NCI-H187 (cell line): ENCODE results near the gene SUCO.

Experiments
- DNase-seq, 2 experiments: peaks; one replicate each; lab custom pipeline; 2025; lab: John Stamatoyannopoulos, UW

The SUCO gene

GRCh38 chr1:172517081-172517480 is 15.9 kb upstream of the SUCO start:
- DNase-seq = no peak

DNA sequence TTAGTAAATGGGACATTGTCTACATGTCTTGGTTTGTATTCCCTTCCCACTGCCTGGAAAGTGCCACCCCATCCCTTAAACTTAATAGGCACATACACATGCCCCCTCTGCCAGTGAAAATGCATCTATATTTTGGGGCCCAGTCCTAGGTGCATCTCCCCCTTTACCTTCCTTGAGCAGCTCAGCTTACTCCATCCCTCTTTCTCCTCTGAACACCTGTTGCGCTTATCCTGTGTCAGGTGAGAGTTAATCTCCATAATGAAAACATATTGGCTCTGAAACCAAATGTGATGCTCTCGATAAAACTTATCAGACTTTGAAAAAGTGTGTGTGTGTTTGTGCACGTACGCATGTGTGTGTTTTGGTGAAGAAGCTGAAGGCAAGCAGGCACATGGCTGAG is 15.4 kb upstream of the SUCO start:
- no peak for DNase-seq

DNA sequence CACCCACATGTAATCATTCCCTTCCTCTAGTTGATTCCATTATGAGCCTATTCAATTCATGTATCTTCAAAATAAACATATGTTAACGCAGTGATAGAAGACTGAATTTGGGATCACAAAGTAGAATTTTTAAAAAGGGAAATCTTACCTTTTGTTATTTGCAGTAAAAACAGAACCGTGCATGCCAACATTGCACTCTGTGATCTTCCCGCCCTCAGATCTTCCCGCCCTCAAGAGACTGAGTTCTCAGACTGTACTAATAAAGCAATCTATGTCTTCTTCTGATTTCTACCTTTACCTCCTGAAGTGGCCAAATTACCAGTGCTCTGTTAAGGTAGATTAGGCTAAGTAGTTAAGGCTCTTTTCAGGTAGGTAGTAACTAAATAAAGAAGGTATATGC is 3.6 kb upstream of the SUCO start:
- DNase-seq = no peak

GRCh38 chr1:172530000-172530399 is 3.0 kb upstream of the SUCO start:
- DNase-seq = no peak

DNA sequence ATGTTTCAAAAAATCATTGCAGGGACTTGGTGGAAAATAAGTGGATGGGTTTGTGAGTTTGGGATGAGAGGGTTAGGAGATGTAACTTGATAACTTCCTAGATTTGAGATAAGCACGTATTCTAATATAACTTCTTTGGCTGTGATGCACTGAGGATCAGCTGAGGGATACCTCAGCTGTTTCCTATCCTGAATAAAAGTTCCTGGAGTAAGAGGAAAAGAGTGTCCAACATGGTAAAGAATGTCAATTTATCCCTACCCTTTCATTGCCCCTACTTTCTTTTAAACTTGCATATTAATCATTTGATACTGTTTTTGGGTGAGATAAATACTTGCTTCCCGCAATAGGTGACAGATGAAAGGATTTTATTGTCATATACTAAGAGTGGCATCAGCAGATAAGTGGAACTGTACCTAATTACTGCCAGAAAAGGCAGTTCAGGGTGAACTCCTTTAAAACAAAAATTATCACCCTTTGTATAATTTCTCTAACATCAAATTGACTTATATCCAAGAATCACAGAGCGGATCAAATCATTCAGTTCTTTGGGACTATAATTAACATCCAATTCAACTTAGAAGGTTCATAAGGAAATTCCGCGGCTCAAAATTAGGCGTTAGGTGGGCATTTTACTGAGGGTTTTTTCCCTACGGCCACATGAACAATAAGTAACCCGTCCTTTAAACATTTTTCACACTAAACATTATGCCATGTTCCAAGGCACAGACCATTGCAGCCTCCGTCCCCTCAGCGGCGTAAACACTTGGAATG is 1.4 kb upstream of the SUCO start:
- DNase-seq = no peak

DNA sequence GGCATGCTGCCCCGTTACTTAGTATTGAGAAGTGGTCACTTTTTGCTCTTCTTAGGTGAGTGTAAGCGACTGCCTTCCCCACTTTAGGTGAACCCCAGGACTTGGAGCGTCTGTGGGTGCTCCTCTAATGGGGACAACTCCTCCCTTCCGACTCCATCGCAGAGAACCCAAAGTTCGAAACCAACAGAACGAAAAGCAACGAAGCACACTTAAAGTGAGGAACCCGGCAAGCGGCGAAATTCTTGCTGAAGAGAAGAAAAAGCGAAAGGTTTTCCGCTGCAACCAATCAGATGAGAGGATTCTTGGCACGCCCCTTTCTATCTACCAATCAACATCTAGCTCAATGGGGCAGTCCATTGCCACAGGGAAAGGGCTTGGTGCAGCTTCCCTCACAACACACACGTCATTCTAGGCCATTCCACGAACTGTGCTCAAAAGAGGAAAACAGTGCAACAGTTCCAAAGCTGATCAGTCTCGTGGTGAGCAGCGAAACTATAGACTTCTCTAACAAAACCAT is 709 bp upstream of the SUCO start:
- DNase-seq = peak; percentile 95 to 100

DNA sequence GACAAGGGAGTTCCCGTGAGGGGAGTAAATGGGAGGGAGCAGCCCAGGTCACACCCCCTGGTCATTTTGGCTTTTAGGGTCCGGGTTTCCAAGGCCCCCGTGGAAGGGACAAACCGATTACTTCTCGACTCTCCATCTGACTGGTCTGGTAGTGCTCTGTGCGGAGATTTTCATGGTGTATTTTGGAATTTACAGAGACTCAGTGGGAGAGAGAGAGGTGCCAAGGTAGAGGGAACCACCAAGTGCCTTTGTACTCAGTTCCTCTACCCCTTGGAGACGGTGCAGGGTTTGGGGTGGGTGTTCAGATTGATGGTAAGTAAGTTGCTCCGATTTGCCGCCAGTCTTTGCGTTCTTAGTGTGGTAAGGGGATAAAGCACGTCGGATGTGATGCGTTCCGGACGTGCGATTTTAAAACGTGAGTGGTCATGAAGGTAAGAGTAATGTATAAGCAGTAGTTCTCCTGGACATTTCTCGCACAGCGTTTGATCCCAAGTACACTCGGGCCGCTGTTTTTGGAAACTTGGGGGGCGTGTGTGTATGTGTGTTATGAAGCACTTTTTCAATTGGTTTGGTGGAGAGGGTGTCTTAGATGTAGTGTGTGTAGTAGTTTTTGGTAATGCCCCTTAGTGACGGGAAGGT is 682 bp downstream of the SUCO start:
- peak in 1 of 2 experiments; percentile 90 for DNase-seq

DNA sequence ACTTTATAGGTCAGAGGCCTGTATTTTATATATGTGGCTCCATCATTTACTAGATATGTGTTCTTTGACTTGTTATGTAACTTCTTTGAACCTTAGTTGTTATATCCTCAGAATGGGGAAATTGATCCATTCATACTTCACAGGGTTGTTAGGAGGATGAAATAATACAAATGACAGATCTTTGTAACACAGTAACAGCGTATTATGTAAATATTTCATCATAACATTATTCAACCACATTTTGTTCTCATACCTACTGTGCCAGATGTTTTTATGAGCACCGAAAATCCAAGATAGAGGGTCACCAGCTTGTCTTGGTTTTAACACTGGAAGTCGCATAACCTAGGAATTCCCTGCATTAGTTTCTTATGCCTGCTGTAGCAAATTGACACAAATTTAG is 3.3 kb downstream of the SUCO start:
- no peak for DNase-seq

DNA sequence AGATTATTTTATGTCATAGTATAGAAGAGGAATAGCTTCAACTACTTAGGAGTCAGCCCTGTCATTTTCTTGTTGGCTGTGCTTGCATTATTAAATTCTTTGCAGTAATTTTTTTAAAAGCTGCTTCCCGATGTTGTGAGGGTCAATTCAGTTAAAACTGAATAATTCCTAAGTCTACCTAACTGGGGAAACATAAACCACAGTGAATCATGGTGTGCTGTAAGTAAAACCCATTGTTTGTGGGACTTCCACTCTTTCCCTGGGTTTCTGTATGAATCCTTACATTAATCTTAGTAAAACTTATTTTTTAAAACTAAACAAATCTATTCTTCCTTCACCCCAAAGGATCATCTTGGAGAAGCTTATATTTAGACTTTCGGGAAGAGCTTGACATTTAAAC is 4.4 kb downstream of the SUCO start:
- DNase-seq = no peak

GRCh38 chr1:172537827-172538391 is 5.0 kb downstream of the SUCO start:
- no peak for DNase-seq

DNA sequence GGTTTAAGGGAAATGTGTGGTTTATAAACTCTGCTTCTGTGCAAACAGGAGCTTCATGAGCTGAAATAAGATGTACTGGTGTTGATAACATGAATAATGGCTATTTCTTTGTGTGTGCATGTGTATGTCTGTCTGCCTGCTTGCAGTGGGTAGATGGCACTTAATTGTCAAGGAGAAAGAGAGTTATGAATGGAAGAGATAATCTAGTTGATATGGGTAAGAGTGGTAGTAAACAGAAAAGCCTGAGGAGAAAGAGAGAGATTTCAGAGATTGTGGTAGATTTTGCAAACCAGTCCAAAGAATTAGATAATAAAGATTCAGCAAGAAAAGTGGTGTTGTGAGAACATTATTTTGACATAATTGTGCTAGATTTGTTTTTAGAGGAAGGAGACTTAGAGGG is 7.7 kb downstream of the SUCO start:
- no peak for DNase-seq

DNA sequence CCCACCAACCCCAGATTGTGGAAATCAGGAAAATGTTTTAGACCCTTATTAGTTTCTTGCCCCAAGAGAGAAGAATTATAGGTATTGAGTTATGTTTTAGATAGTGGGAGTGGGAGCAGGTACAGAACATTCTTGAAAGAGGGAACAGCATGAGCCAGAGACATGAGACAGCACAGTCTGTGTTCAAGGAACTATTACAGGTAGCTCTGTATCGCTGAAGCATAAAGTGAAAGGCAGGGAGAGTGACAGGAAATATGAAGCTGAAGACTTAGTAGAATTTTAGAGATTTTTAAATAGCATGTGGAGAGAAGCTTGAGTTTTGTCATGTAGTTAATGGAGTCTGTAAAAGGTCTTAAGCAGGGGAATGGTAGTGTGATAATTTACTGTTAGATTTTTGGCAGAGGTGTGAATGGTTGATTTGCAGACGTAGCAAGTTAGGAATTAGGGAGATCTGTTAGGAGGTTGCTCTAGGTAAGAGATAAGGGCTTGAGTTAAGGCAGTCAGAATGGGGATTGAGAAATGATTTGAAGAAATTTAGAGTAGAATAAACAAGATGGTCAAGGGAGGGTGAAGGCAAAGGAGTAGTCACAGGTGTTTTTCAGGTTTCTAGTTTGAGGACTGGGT is 11.6 kb downstream of the SUCO start:
- no peak for DNase-seq

DNA sequence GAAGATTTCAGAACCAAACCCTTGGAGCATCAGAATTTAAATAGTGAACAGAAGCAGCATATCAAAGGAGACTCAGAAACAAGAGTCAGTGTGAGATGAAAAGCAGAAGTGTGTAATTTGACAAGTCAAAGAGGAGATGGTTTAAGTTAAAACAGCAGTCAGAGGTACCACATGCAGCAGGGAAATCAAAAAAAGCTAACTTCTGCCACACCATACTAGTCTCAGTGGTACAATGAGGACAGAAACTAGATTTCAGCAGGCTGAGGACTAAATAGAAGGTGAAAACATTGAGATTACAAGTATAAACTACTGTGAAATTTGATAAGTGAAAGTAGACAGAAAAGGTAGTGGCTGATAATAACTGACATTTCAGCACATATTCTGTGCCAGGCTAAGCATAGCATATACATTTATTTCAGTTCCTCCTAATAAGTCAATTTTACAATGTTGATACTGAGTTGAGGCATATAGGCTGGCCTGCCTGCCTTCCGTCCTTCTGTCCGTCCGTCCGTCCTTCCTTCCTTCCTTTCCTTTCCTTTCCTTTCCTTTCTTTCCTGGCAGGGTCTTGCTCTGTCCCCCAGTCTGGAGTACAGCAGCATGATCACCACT is 12.6 kb downstream of the SUCO start:
- DNase-seq = no peak

DNA sequence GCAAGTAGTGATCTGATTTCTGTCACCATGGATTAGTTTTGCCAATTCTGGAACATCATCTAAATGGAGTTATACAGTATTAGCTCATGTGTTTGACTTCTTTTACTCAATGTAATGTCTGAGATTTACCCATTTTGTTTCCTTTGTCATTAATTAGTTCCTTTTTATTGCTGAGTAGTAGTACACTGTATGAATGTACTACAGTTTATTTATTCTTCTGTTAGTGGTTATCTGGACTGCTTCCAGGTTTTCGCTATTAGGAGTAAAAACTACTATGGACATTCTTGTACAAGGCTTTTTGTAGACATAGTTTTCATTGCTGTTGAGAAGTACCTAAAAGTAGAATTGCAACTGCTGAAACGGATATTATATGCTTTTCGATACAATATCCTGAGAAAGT is 14.1 kb downstream of the SUCO start:
- DNase-seq = no peak

- no peak for DNase-seq
Observed at GRCh38 chr1:172549621-172550280, 16.8 kb downstream of the SUCO start.

DNA sequence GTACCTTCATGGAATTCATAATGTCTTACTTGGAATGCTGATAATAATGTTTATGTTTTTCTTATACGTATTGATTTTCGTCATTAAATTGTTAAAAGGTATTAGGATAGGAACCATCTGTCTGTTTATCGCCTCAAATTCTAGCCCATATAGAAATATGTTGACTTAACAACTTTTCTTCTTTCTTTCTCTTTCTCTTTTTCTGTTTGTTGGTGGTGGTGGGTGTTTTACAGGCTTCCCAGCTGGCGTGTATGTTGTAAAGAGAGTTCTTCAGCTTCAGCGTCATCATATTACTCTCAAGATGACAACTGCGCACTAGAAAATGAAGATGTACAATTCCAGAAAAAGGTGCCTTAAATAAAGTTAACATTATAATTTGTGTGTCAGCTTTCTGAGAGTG is 18.3 kb downstream of the SUCO start:
- no peak for DNase-seq

- no peak for DNase-seq
Observed at GRCh38 chr1:172554915-172555314, 22.0 kb downstream of the SUCO start.

DNA sequence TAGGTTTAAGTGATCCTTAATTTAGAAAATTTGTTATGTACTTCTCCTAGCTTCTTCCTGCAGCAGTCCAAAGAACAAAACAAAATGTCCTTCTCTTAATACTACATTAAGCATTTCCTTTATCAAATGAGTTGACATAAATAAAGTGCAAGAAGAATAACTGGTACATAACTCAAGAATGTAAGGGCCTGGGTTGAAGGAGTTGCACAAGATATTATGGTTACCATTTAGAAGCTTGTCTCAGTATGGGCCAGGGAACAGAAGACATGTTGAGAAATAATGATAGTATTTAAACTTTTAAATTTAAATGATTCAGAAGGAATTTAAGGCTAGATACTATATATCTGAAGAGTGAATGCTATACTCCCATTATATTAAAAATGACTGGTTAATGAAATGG is 23.5 kb downstream of the SUCO start:
- DNase-seq = no peak

DNA sequence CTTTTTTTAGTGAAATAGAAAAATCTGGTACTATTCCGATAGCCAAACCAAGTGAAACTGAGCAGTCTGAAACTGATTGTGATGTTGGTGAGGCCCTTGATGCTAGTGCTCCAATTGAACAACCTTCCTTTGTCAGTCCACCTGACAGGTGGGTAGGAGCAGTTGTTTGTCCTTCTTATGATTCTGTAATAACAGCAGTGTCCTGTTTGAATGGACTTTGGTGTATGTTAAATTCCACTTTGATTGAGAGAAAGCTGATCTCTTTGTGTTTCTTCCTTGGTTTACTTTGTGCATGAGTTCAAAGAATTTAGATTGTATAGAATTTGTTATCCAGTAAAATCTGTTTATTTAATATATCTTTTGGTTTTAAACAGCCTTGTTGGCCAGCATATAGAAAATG is 24.3 kb downstream of the SUCO start:
- DNase-seq = no peak

DNA sequence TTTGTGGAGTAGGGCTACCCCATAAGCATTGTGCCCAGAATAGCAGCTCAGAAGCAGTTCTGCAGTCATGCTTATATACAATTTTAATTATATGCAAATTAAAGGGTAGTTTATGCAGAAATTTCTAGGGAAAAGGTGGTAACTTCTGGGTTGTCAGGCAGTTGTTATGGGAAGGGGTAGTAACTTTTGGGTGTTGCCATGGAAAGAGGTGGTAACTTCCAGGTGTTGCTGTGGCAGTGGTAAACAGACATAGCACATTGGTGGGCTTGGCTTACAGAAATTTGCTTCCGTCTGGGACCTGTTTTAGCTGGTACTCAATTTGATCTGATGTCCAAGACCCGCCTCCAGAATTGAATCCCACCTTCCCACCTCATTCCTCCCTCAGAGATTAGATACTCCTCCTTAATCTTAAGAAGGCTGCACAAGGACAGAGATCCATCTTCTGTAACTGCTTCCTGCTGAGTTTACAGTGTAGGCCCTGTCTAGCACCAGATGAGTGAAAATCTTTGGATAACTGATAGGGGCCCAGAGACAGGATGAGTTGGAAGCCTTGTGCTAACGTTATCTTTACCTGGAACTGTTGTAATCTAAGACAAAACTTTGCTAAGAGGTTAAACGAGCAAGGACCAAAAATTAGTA is 26.7 kb downstream of the SUCO start:
- DNase-seq = no peak

GRCh38 chr1:172561252-172561651 is 28.3 kb downstream of the SUCO start:
- no peak for DNase-seq
